GM23248 (cell line): ENCODE results near the gene SV2B.

Experiments used
- EZH2 ChIP-seq: fragments of 200-600 bp; sonication (generic); IDR thresholded peaks from 2 replicates; pipeline ENCODE4 v1.6.1; 2018; ENCODE audit warnings: antibody characterized with exemption, mild to moderate bottlenecking; ENCODE audit not compliant: insufficient read depth, poor library complexity, severe bottlenecking
- EZH2phosphoT487 ChIP-seq: fragments of 200-600 bp; sonication (generic); IDR thresholded peaks from 2 replicates; pipeline ENCODE4 v1.6.1; 2018; ENCODE audit warnings: antibody characterized with exemption, moderate library complexity, mild to moderate bottlenecking, low read depth; ENCODE audit not compliant: insufficient read depth

DNA sequence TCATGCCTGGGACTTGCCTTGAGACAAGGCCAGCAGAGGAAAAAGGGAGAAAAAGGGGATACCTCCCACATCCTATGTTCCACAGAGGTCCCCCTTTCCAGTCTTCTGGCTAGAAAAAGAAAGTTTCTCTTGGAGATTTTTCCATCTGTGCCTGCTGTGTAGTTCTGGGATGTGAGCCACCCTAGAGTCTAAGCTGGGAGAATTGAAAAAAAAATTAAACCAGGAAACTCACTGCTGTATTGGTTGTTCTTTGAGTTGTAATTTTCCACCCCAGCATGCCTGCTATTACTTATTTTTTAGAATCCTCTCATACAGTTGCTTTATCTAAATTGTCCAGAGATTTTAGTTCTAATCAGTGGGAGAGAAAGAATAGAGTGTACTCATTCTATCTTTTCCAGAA lies 68.4 kb downstream of the SV2B start:
- TF ChIP-seq EZH2 (no peak), EZH2phosphoT487 (no peak)
